Stomach (tissue), 4 donors: Measurements from ENCODE around the gene IFI27.

Experiments used
- CTCF ChIP-seq, 7 experiments: fragments of 450-650 bp in 4 of 7; fragments of 200-600 bp in 3 of 7; sonication (generic) in 3 of 7; IDR thresholded peaks; one replicate each; pipeline ENCODE4 v1.5.1; 2016 to 2019; ENCODE audit warnings: antibody characterized with exemption in 7 of 7, control low read depth in 2 of 7, mild to moderate bottlenecking in 1 of 7
- EP300 ChIP-seq: sonication (generic); formaldehyde crosslinking; IDR thresholded peaks from one replicate; pipeline ENCODE4 v1.6.1; 2017; ENCODE audit warnings: antibody characterized with exemption
- POLR2A ChIP-seq, 4 donors: fragments of 450-650 bp; IDR thresholded peaks; one replicate each; pipeline ENCODE4 v1.6.1; 2016; ENCODE audit warnings: antibody characterized with exemption in 4 of 4, control low read depth in 2 of 4, mild to moderate bottlenecking in 1 of 4, moderate library complexity in 1 of 4
- POLR2AphosphoS5 ChIP-seq, 3 donors: sonication (generic); formaldehyde crosslinking; IDR thresholded peaks; one replicate each; pipeline ENCODE4 v1.6.1; 2016; ENCODE audit warnings: antibody characterized with exemption in 3 of 3

- TF ChIP-seq EP300 (no peak), CTCF (IDR thresholded peaks at IDR 0.05) (no peak), POLR2AphosphoS5 (IDR thresholded peaks at IDR 0.05) (no peak), POLR2A (IDR thresholded peaks at IDR 0.05) (no peak)
Observed at GRCh38 chr14:94089479-94089878, 21.1 kb upstream of the IFI27 start.
